ENCODE data around the gene SND1.
"Not testable (repeated sequence)": the region's sequence is repeated elsewhere in the genome, so short reads cannot be mapped to it uniquely, and the experiment has no call there.

- not testable (repeated sequence) for TF ChIP-seq EZH2 (optimal IDR thresholded peaks at IDR 0.05; ENCODE audit: low read depth, low read length); EZH2phosphoT487 (IDR thresholded peaks at IDR 0.05; ENCODE audit: low read length)
- TF ChIP-seq, protein P1, sequence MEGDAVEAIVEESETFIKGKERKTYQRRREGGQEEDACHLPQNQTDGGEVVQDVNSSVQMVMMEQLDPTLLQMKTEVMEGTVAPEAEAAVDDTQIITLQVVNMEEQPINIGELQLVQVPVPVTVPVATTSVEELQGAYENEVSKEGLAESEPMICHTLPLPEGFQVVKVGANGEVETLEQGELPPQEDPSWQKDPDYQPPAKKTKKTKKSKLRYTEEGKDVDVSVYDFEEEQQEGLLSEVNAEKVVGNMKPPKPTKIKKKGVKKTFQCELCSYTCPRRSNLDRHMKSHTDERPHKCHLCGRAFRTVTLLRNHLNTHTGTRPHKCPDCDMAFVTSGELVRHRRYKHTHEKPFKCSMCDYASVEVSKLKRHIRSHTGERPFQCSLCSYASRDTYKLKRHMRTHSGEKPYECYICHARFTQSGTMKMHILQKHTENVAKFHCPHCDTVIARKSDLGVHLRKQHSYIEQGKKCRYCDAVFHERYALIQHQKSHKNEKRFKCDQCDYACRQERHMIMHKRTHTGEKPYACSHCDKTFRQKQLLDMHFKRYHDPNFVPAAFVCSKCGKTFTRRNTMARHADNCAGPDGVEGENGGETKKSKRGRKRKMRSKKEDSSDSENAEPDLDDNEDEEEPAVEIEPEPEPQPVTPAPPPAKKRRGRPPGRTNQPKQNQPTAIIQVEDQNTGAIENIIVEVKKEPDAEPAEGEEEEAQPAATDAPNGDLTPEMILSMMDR (IDR thresholded peaks at IDR 0.05; ENCODE audit: low read length), result 0 out of 2 replicates have a peak, but pooled peaks have one; percentile 3
Measured at GRCh38 chr7:128109424-128109969, 457.5 kb downstream of the SND1 start.

Measured in MM.1S (cell line).